Transverse colon (tissue), 4 donors: ENCODE results near the gene RNF212. TPM values are rescaled to one million over a fixed set of nuclear protein-coding genes. Genes with fewer than 3 reads are reported as not detected.

Source experiments
- DNase-seq: peaks from one replicate; pipeline ENCODE4 v3.0.0-alpha.2; 2019
- H3K27ac ChIP-seq, 4 donors: fragments of 200-600 bp; sonication (generic); 2 replicates each; pipeline ENCODE4 v1.5.1; 2016 to 2018; ENCODE audit warnings: inconsistent platforms in 4 of 4
- H3K27me3 ChIP-seq: fragments of 200-600 bp; sonication (generic); 2 replicates; pipeline ENCODE4 v1.5.1; 2017; ENCODE audit warnings: inconsistent platforms
- H3K36me3 ChIP-seq, 4 donors: fragments of 200-600 bp; sonication (generic); 2 replicates each; pipeline ENCODE4 v1.5.1; 2017 to 2019; ENCODE audit warnings: inconsistent platforms in 4 of 4
- H3K4me1 ChIP-seq, 4 donors: fragments of 200-600 bp; sonication (generic); 2 replicates each; pipeline ENCODE4 v1.5.1; 2017 to 2020; ENCODE audit warnings: inconsistent platforms in 4 of 4
- H3K4me3 ChIP-seq, 4 donors: fragments of 200-600 bp; sonication (generic); 1 replicate in 1 of 4; 2 replicates in 3 of 4; pipeline versions ENCODE4 v1.5.1 to v1.6.1; 2017 to 2019; ENCODE audit warnings: inconsistent platforms in 4 of 4
- H3K9me3 ChIP-seq, 2 donors: fragments of 200-600 bp; sonication (generic); 2 replicates each; pipeline ENCODE4 v1.5.1; 2017 to 2019; ENCODE audit warnings: inconsistent platforms in 2 of 2
- EP300 ChIP-seq: sonication (generic); formaldehyde crosslinking; IDR thresholded peaks from one replicate; pipeline ENCODE4 v1.6.1; 2017; ENCODE audit warnings: antibody characterized with exemption, low read depth
- POLR2A ChIP-seq: fragments of 450-650 bp; IDR thresholded peaks from one replicate; pipeline ENCODE4 v1.6.1; 2016; ENCODE audit warnings: antibody characterized with exemption, mild to moderate bottlenecking, moderate library complexity
- POLR2AphosphoS5 ChIP-seq, 3 donors: sonication (generic); formaldehyde crosslinking; IDR thresholded peaks; one replicate each; pipeline ENCODE4 v1.6.1; 2016; ENCODE audit warnings: antibody characterized with exemption in 3 of 3
- WGBS, 2 donors: methylation state at CpG; one replicate each; pipeline ENCODE4 v1.1.5; 2018; ENCODE audit warnings: low coverage in 1 of 2; 5-methylcytosine and 5-hydroxymethylcytosine counted together
- in situ Hi-C, 4 donors: fragments of 200-750 bp; cut with MboI; loops; one replicate each; pipeline versions ENCODE4 v1.15.0 to v1.15.1; 2017; ENCODE audit warnings: low sequenced_read_pairs in 3 of 4, low pct_ligation_motif_present in 1 of 4, low pct_unique_long_range_greater_than_20kb in 1 of 4
- intact Hi-C: fragments of 100-400 bp; cut with DNase I; formaldehyde crosslinking; loops from one replicate; pipeline ENCODE4 v1.15.1; 2023; ENCODE audit warnings: low total_unique reads
- total RNA-seq, 4 donors: library from RNA; depleted of rRNA; stranded (reverse); fragments of >200 nt; gene quantifications; one replicate each; pipeline ENCODE4 v1.1.0, GENCODE V29; 2016
- TF ChIP-seq, protein P1 (sequence below), 5 experiments: fragments of 200-600 bp in 3 of 5; fragments of 450-650 bp in 2 of 5; sonication (generic) in 3 of 5; IDR thresholded peaks; 1 replicate in 2 of 5; 2 replicates in 3 of 5; pipeline ENCODE4 v1.5.1; 2016 to 2017; ENCODE audit warnings: antibody characterized with exemption in 5 of 5, inconsistent platforms in 3 of 5, mild to moderate bottlenecking in 2 of 5, moderate library complexity in 1 of 5

The RNF212 gene
- total RNA-seq, 4 donors from 2014 or later, result 2.5 to 9.1 TPM; not detected in 2

DNA sequence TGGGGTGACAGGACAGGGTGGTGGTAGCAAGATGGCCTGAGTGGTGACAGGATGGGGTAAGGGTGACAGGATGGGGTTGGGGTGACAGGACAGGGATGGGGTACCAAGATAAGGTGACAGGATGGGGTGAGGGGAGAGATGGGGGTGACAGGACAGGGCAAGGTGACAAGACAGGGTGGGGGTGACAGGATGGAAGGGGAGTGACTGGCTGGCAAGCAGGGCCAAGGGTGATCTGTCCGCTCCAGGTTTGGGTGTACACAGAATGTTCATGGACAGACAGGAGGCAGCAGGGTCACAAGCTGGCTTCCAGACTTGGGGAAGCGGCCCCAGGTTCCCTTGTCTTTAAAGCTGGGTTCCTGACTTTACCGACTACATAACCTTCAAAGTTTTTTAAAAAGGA is 23.3 kb downstream of the RNF212 start:
- H3K27ac ChIP-seq, result no peak overlapping the region
- in situ Hi-C loops (no loop called here), intact Hi-C loops (no loop called here)
- 93% methylated on average over 3 of the region's 3 CpGs; no CpG with 5 or more reads in 1 of the 2 donors for WGBS, 2 donors
- no peaks in the 10 kb centered on the region for H3K27me3 ChIP-seq
- no peak for DNase-seq
- H3K9me3 ChIP-seq, result peaks cover 0 to 3% of the 10 kb centered on the region in 2 donors
- no peaks in the 10 kb centered on the region for H3K36me3 ChIP-seq
- H3K4me1 ChIP-seq, result no peaks in the 10 kb centered on the region
- no peak for TF ChIP-seq POLR2A
- H3K4me3 ChIP-seq, result no peak overlapping the region

DNA sequence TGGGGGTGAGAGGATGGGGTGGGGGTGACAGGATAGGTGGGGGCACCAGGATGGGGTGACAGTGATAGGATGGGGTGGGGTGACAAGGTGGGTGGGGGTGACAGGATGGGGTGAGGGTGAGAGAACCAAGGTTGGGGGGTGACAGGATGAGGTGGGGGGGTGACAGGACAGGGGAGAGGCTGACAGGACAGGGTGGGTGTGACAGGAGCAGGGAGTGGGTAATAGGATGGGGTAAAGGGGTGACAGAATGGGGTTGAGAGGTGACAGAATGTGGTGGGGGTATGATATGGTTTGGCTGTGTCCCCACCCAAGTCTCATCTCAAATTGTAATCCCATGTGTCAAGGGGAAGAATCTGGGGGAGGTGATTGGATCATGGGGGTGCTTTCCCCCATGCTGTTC is 26.0 kb downstream of the RNF212 start:
- Histone ChIP-seq H3K27me3 (no peaks in the 10 kb centered on the region), H3K27ac (no peak overlapping the region), H3K4me1 (peaks cover 0 to 3% (median 0%) of the 10 kb centered on the region in 4 donors), H3K36me3 (no peaks in the 10 kb centered on the region), H3K4me3 (no peak overlapping the region), H3K9me3 (peaks cover 0 to 3% of the 10 kb centered on the region in 2 donors)
- intact Hi-C loops, result no loop called here
- DNase-seq, result no peak
- TF ChIP-seq POLR2AphosphoS5 (IDR thresholded peaks at IDR 0.05) (no peak), POLR2A (no peak), EP300 (no peak)
- TF ChIP-seq, protein P1, sequence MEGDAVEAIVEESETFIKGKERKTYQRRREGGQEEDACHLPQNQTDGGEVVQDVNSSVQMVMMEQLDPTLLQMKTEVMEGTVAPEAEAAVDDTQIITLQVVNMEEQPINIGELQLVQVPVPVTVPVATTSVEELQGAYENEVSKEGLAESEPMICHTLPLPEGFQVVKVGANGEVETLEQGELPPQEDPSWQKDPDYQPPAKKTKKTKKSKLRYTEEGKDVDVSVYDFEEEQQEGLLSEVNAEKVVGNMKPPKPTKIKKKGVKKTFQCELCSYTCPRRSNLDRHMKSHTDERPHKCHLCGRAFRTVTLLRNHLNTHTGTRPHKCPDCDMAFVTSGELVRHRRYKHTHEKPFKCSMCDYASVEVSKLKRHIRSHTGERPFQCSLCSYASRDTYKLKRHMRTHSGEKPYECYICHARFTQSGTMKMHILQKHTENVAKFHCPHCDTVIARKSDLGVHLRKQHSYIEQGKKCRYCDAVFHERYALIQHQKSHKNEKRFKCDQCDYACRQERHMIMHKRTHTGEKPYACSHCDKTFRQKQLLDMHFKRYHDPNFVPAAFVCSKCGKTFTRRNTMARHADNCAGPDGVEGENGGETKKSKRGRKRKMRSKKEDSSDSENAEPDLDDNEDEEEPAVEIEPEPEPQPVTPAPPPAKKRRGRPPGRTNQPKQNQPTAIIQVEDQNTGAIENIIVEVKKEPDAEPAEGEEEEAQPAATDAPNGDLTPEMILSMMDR (IDR thresholded peaks at IDR 0.05), result no peak
- in situ Hi-C loops, result no loop called here

- intact Hi-C loops (no loop called here), in situ Hi-C loops (no loop called here)
- Histone ChIP-seq H3K4me3 (no peak overlapping the region), H3K27me3 (peaks cover 4% of the 10 kb centered on the region), H3K9me3 (peaks cover 0 to 3% of the 10 kb centered on the region in 2 donors), H3K27ac (no peak overlapping the region), H3K4me1 (peaks cover 0 to 7% (median 0%) of the 10 kb centered on the region in 4 donors), H3K36me3 (no peaks in the 10 kb centered on the region)
- no peak for DNase-seq
- TF ChIP-seq, protein P1 (IDR thresholded peaks at IDR 0.05), result no peak
- TF ChIP-seq EP300 (no peak), POLR2A (no peak), POLR2AphosphoS5 (IDR thresholded peaks at IDR 0.05) (no peak)
- 87% methylated on average over 8 of the region's 8 CpGs; no CpG with 5 or more reads in 1 of the 2 donors for WGBS, 2 donors
Measured at GRCh38 chr4:1086011-1086410, 27.4 kb downstream of the RNF212 start.

DNA sequence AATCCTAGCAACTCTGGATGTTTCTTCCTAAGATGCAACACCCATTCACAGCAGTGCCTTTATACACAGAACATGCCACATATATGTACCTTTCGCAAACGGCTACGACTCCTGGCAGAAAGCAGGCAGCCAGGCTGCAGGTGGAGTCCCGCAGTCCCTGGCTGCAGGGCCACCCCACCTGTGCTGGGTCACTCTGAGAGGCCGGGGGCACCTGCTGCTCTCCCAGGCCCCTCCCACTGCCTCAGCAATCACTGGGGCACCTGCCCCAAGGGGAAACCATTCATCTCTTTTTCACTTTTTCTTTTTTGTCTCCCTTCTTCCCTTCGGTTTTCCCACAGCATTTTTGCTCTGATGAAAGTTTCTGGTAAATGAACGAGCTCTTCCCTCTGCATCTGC is 28.0 kb downstream of the RNF212 start:
- in situ Hi-C loops, result no loop called here

More for the DNA sequence above, 28.0 kb downstream of the RNF212 start:
- H3K4me1 ChIP-seq, result peaks cover 0 to 7% (median 0%) of the 10 kb centered on the region in 4 donors
- DNase-seq, result no peak
- peaks cover 7% of the 10 kb centered on the region for H3K27me3 ChIP-seq
- no peak overlapping the region for H3K4me3 ChIP-seq
- H3K9me3 ChIP-seq, result peaks cover 0 to 3% of the 10 kb centered on the region in 2 donors
- 75 to 92% methylated on average over 5 to 7 of the region's 7 CpGs for WGBS, 2 donors
- no peaks in the 10 kb centered on the region for H3K36me3 ChIP-seq
- TF ChIP-seq EP300, result no peak
- no peak for TF ChIP-seq POLR2AphosphoS5 (IDR thresholded peaks at IDR 0.05)
- TF ChIP-seq, protein P1 (IDR thresholded peaks at IDR 0.05), result no peak
- TF ChIP-seq POLR2A, result no peak
- intact Hi-C loops, result no loop called here
- H3K27ac ChIP-seq, result no peak overlapping the region
